Measurements from ENCODE around the gene GLS. TPM values are rescaled to one million over a fixed set of nuclear protein-coding genes. Genes with fewer than 3 reads are reported as not detected.

The GLS gene
- total RNA-seq, 2 donors from 2014 or later, result 415 to 476 TPM

GRCh38 chr2:190976521-190976920, 95.9 kb downstream of the GLS start:
- H3K4me3 ChIP-seq, result no peak overlapping the region
- H3K36me3 ChIP-seq, result peaks cover 23% of the 10 kb centered on the region
- H3K27ac ChIP-seq, result no peak overlapping the region
- no peak for ATAC-seq (ENCODE audit: insufficient number of reproducible peaks, low FRiP score, low read depth)
- no peaks in the 10 kb centered on the region for H3K27me3 ChIP-seq (replicated peaks; ENCODE audit: insufficient read depth)
- no peak for DNase-seq (ENCODE audit: low spot score)
- H3K9me3 ChIP-seq, result no peaks in the 10 kb centered on the region
- H3K4me1 ChIP-seq (ENCODE audit: control insufficient read depth in 1 of 2, low read depth in 2 of 2), result peaks cover 3 to 44% of the 10 kb centered on the region in 2 donors
- TF ChIP-seq CTCF (IDR thresholded peaks at IDR 0.05), result no peak

GRCh38 chr2:190977505-190977904, 96.9 kb downstream of the GLS start:
- H3K27me3 ChIP-seq (replicated peaks; ENCODE audit: insufficient read depth), result no peaks in the 10 kb centered on the region
- H3K27ac ChIP-seq, result no peak overlapping the region
- TF ChIP-seq CTCF (IDR thresholded peaks at IDR 0.05), result no peak
- H3K4me3 ChIP-seq, result no peak overlapping the region
- DNase-seq (ENCODE audit: low spot score) (no peak), ATAC-seq (ENCODE audit: insufficient number of reproducible peaks, low FRiP score, low read depth) (no peak)
- peaks cover 3 to 44% of the 10 kb centered on the region in 2 donors for H3K4me1 ChIP-seq (ENCODE audit: control insufficient read depth in 1 of 2, low read depth in 2 of 2)
- peaks cover 23% of the 10 kb centered on the region for H3K36me3 ChIP-seq
- no peaks in the 10 kb centered on the region for H3K9me3 ChIP-seq

GRCh38 chr2:190978389-190979053, 97.9 kb downstream of the GLS start:
- Histone ChIP-seq H3K27ac (no peak overlapping the region), H3K4me1 (ENCODE audit: control insufficient read depth in 1 of 2, low read depth in 2 of 2) (peaks cover 3 to 37% of the 10 kb centered on the region in 2 donors), H3K36me3 (peaks cover 31% of the 10 kb centered on the region), H3K27me3 (replicated peaks; ENCODE audit: insufficient read depth) (no peaks in the 10 kb centered on the region), H3K9me3 (no peaks in the 10 kb centered on the region), H3K4me3 (no peak overlapping the region)
- no peak for TF ChIP-seq CTCF (IDR thresholded peaks at IDR 0.05)
- no peak for ATAC-seq (ENCODE audit: insufficient number of reproducible peaks, low FRiP score, low read depth)
- no peak for DNase-seq (ENCODE audit: low spot score)

GRCh38 chr2:190979906-190980629, 99.4 kb downstream of the GLS start:
- H3K4me3 ChIP-seq, result no peak overlapping the region
- TF ChIP-seq CTCF (IDR thresholded peaks at IDR 0.05), result no peak
- no peak overlapping the region for H3K27ac ChIP-seq
- H3K9me3 ChIP-seq, result no peaks in the 10 kb centered on the region
- H3K36me3 ChIP-seq, result peaks cover 40% of the 10 kb centered on the region
- H3K27me3 ChIP-seq (replicated peaks; ENCODE audit: insufficient read depth), result no peaks in the 10 kb centered on the region
- peaks cover 0 to 21% of the 10 kb centered on the region in 2 donors for H3K4me1 ChIP-seq (ENCODE audit: control insufficient read depth in 1 of 2, low read depth in 2 of 2)
- DNase-seq (ENCODE audit: low spot score) (no peak), ATAC-seq (ENCODE audit: insufficient number of reproducible peaks, low FRiP score, low read depth) (no peak)

GRCh38 chr2:190980630-190981209, 100.1 kb downstream of the GLS start:
- ATAC-seq (ENCODE audit: insufficient number of reproducible peaks, low FRiP score, low read depth), result no peak
- no peaks in the 10 kb centered on the region for H3K27me3 ChIP-seq (replicated peaks; ENCODE audit: insufficient read depth)
- H3K4me1 ChIP-seq (ENCODE audit: control insufficient read depth in 1 of 2, low read depth in 2 of 2), result peaks cover 0 to 18% of the 10 kb centered on the region in 2 donors
- peaks cover 42% of the 10 kb centered on the region for H3K36me3 ChIP-seq
- no peak for DNase-seq (ENCODE audit: low spot score)
- no peak overlapping the region for H3K27ac ChIP-seq
- no peak overlapping the region for H3K4me3 ChIP-seq
- TF ChIP-seq CTCF (IDR thresholded peaks at IDR 0.05), result no peak
- H3K9me3 ChIP-seq, result no peaks in the 10 kb centered on the region

All from thoracic aorta (tissue), 2 donors.